Activated naive CD4-positive, alpha-beta T cell treated with Interleukin-2 at 50 U/mL for 16 hours (primary cell): ENCODE measurements around the gene CALM1.
"Not testable (repeated sequence)": the region's sequence is repeated elsewhere in the genome, so short reads cannot be mapped to it uniquely, and the experiment has no call there.

Experiments used
- DNase-seq: peaks from one replicate; pipeline ENCODE4 v3.0.0-alpha.2; 2020

The CALM1 gene

DNA sequence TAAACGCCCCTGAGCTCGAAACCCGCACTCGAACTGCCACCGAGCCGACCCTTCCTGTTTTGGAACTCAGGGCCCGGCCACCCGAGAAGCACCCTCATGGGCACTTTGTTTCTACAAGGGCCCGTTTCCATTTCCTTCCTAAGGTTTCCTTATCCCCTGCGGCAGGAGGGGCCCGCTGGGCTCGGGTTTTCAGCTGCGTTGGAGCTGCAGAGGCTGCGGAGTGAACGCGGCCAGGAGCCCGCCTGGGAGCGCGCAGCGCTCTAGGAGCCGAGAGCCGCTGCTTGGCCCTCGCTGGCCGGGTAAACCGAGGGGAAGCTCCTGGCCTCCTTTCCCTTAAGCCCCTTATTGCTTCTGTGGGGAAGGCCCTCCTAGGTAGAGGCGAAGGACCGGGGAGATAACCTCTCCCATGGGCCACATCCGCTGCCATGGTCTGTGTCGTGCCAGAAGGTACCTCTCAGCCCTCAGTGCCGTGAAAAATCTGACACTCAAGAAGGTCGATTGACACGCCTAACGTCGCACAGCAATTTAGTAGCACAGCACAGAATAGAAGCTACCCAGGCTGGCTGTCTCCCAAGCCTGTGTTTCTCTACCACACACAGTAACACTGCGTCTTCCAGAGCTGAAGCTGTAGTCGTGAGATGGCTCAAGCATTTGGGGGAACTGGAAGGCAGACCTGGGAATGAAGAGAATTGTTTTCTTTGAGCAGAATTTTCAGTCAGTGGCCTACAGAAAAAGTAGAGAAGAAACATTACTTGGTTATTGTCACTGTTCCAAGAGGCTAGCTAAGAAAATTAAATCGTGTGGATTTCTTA is 12.9 kb upstream of the CALM1 start:
- peak; percentile 63 for DNase-seq

- no peak for DNase-seq
These were observed 12.3 kb upstream of the CALM1 start for GRCh38 chr14:90384543-90384911.

DNA sequence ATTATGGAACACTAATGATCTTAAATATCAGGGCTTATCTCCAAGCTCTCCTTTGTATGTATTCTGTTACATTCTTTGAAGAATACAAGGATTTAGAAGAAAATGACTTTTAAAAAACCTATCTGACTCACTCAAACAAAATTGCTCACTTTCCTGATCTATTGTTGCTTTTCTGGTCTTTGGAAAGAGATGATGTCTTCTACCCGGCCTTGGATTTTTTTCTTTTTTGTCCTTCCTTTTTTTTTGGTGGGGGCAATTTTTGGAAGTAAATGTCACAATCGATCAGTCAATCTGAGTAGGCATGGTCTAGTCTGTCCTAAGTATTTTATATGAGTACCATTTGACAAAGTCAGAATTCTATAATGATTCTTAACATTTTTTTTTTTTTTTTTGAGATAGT is 10.5 kb upstream of the CALM1 start:
- DNase-seq, result no peak

GRCh38 chr14:90387206-90387760 is 9.5 kb upstream of the CALM1 start:
- no peak for DNase-seq

DNA sequence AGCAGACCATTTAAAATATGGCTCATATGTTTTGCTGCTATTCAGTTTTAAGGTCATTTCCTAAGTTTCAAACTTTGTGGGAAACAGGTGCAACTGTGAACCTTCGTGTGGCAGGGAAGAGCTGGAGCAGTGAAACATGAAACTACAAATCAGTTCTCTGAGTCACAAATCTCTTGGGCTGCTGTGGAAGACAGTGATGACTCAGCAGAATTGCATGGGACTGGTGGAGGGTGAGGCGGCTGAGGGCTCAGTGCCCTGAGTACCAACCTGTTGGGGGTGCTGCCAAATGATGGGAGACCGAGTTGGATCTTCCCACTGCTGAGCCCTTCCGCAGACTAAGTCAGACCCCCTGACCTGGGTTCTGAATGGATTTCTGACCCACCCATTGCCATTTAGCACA is 8.4 kb upstream of the CALM1 start:
- no peak for DNase-seq

DNA sequence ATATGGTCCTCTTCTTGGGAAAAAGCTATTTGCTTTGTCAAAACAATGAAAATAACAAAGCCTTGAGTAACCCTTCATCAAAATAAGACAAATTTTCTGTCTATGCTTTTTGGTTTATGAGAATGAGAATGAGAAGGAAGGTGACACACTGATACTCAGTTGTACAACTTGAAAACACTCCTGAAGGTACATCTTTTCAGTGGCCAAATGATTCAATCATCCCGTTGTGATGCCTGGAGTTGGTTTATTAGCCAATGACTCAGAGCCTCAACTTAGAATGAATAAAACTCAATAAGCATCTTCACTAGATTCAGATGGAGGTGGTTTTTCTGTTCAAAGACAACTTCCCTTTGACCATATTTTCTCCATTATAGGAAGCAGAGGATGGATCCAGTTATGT is 7.8 kb upstream of the CALM1 start:
- DNase-seq, result no peak

DNA sequence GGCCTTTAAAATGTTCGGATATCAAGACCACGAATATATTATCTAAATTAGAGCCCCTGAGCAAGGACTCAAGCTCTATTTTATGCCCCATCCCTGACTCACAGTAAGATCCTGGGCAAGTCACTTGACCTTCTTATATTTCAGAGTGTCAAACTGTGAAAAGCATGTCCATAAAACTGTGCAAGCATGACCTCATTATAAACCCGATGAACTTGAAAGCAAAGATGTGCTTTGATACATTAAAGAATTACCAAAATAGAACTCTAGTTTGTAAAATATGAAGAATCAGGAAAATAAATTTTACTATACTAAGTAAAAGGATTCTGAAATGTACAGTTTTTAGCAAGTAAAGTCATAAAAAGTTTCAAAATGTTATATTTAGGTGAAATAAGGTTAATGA is 2.9 kb upstream of the CALM1 start:
- DNase-seq, result no peak

- DNase-seq, result not testable (repeated sequence)
These were observed 2.0 kb upstream of the CALM1 start for GRCh38 chr14:90394782-90395181.

GRCh38 chr14:90397425-90398314 is 841 bp downstream of the CALM1 start:
- DNase-seq, result peak; percentile 65

DNA sequence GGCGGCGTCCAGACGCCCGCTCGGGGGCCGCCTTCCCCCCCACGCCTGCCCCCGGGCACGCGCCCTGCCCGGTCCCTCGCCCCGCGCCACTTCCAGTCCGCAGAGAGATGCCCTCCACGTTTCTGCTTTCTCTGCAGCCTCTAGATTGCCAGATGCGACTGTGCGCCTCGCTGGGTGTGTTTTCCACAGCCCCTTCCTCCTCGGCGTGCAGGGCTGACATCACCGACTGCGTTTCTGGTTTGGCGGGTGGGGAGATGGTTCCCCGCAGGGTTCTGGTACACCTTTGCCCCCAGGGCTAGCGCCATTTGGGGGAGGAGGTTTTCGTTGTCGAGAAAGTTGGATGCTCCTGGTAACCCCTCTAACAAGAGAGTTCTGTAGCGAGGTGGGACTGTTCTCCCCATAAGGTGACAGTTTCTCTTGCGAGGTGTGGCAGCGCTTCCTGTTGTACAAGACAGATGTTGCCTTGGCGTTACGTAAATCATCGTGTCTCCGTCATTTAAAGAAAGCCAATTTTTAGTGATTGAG is 1.5 kb downstream of the CALM1 start:
- peak; percentile 65 for DNase-seq

DNA sequence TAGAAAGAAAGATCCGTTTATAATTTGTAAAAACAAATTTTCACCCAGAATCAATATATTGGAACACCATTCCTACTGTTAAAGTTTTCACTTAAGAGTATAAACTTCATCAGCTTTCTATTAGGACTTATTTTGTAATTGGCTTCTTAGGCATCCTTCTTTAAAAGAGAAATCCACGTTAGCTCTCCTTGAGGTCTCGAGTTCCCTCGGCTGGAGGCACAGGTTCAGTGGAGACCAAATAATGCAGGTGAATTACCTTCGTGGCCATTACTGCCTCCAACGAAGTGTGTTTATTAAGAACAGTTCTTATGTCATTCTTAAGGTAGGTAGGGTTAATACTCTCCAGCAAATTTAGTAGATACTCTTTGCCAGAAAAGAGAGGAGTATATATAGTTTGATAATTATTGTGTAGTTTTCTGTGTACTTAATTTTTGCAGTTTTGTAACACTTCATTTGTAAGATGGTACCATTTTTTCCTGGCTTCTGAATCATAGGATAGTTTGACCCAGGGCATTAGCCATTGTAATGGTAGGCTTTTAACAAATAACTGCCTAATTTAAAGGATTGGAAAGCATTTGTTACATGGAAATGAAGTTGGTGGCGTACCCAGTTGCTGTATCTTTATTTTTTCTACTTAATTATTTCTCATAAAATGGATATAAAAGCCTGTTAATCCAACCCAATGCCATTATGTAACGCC is 2.2 kb downstream of the CALM1 start:
- no peak for DNase-seq

- DNase-seq, result peak; percentile 87
These were observed 3.0 kb downstream of the CALM1 start for GRCh38 chr14:90399541-90400444.

DNA sequence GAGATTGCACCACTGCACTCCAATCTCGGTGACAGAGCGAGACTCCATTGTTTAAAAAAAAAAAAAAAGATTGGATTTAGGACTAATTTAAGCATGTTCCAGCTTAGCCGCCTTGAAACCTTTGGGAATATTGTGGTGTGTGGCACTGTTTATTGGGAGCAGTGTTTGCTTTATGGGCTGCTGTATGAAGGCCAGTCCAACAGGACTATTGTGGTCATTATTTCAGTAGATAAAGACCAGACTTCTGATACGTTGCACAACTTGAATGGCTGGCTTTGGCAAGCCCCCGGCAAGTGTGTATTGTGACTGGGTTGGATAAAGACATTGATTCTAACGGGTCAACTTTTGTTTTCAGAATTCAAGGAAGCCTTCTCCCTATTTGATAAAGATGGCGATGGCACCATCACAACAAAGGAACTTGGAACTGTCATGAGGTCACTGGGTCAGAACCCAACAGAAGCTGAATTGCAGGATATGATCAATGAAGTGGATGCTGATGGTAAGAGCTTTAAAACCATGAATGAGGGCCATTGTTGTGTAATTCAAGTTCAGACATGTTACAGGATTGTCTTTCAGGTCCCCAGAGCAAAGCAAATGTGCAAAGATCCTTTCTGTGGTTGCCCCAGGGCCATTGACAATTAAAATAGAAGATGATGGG is 4.2 kb downstream of the CALM1 start:
- no peak for DNase-seq

DNA sequence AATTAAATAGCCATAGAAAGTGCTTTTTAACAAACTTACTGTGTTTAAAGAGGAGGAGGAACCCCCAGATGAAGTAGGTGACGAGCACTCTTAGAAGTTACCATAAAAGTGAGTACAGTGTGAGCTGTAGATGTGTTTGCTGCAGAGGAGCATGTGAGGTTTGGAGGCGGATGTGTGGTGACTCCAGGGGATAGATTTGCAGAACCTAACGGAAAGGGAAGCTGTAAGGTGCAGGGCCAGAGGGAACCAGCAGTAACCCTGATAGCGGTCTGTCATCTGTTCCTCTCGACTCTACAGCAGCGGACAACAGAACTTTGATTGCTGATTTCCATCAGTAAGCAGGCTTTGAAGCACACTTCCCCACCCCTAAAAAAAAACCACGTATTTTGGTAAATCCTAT is 5.2 kb downstream of the CALM1 start:
- DNase-seq, result no peak

DNA sequence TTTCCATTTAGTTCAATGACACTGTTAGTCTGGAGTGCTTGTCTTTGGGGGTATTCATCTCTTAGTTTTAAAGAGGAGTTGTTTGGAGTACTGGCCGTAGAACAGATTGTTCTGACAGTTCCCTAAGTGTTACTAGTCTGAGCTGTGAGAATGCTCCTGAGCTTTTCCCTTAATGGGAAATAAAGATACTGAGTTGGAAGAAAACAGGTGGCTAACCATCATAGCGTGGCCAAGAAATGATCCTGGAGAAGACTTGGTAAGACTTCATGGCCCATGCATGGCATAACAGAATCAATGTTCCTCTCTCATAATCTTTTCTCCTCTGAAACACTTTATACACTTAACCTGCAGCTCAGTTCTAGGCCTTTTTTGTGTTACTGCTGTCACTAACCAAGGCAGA is 6.2 kb downstream of the CALM1 start:
- no peak for DNase-seq

DNA sequence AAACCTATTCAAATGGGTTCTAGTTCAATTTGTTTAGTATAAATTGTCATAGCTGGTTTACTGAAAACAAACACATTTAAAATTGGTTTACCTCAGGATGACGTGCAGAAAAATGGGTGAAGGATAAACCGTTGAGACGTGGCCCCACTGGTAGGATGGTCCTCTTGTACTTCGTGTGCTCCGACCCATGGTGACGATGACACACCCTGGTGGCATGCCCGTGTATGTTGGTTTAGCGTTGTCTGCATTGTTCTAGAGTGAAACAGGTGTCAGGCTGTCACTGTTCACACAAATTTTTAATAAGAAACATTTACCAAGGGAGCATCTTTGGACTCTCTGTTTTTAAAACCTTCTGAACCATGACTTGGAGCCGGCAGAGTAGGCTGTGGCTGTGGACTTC is 8.3 kb downstream of the CALM1 start:
- no peak for DNase-seq

DNA sequence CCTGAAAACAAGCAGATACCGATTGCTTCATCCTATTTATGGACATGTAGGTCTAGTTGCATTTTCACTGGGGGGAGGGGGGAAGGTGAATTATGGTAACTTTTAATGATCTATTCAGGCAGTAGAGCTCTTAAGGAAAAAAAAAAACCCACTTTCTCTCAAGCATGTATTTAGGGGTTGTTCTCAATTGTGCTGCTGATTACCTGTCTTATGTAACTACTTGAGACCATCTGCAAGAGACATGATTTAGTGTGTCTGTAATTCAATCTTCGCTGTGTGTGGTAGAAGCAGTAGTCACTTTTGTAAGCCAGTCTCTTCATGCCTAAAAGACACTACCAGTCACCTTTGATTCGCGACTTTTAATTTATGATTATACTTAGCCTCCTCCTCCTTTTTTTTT is 8.9 kb downstream of the CALM1 start:
- DNase-seq, result no peak

GRCh38 chr14:90406384-90406798 is 9.6 kb downstream of the CALM1 start:
- DNase-seq, result no peak

- no peak for DNase-seq
These were observed 10.4 kb downstream of the CALM1 start for GRCh38 chr14:90407230-90407629.

DNA sequence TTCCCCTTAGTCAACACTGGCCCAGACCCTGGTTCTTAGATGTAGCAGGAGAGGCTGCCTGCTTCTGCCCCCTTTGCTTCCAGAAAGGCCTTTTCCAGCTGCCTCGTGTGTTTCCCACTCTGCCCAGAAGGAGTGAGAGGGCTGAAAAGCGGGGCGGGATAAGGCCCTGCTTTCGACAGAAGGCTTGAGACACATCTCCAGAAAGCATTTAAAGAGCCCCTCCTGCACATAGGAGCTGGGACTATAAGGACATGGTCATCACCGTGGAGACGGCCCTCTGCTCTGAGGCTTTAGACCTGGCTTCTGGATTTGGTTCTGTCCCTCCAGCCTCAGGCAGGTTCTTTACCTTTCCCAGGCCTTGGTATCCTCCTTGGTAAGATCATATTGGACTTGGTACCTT is 11.9 kb downstream of the CALM1 start:
- no peak for DNase-seq

- no peak for DNase-seq
These were observed 12.4 kb downstream of the CALM1 start for GRCh38 chr14:90409209-90409730.
